DLD1 (cell line): ENCODE data around the gene SMG7.

Experiments
- in situ Hi-C: cut with HindIII; loops from 2 replicates; pipeline ENCODE4 v1.10.0; 2017; ENCODE audit warnings: low sequenced_read_pairs

The SMG7 gene

DNA sequence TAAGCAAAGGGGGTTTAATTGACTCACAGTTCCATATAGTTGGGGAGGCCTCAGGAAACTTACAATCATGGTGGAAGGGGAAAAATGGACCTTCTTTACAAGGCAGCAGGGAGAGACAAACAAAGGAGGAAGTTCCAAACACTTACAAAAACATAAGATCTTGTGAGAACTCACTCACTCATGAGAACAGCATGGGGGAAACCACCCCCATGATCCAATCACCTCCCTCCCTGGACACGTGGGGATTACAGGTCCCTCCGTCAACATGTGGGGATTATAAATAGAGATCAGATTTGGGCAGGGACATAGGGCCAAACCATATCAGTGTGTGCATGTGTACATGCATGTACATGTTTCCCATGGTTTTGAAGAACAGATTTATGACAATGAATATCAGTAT lies 5.5 kb upstream of the SMG7 start:
- in situ Hi-C loops, result no loop called here

DNA sequence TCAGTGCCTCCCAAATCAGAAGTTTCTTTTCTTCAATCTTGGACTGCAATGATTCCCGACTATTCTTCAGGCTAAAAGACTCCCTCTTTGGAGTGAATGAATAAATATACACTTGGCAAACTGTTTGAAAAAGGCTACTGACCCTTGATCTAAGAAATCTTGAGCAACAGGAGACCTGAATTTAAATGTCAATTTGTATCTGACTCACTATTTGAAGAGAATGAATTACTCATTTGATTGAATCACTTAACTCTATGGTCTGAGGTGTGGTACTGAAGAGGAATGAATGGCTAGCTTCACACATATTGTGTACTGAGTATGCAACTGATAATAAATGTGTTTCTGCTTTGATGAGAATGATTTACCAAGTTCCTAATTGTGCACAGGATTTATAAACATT lies 4.6 kb upstream of the SMG7 start:
- in situ Hi-C loops, result no loop called here

DNA sequence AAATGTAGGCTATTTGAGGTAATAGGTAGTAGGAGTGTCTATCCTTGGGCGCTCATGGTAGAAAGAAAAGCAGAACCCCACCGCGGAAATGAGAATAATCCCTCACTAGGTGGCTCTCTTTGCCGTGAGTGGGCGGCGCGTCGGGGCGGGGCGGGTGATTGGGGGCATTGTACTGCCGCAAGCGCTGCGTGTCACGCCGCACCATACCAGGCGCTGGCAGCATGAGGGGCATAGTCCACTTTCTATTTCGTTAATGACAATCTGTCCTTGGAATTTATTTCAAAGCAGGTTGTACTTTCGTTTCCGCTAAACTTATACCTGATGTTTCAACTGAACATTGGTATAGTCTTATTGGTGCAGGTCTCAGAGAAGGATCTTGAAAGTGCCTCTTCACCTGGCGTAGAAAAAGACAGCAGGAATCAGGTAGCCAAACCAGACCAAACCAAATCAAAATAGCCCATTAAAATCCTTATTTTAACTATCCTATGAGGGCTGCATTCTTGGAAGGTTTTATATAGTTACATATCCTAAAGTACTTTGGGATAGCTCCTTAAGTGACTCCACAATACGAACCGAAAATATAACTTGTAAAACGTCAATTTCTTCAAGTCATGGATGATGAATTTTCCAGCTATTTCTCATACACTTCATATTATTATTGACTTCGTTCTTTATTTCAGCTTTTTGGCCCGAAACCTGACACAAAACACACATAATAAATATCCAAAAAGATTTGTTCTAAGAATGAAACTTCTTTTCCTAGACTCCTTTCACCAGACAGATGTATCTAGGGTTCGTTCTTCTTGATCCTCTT lies 1.9 kb upstream of the SMG7 start:
- in situ Hi-C loops, result no loop called here

DNA sequence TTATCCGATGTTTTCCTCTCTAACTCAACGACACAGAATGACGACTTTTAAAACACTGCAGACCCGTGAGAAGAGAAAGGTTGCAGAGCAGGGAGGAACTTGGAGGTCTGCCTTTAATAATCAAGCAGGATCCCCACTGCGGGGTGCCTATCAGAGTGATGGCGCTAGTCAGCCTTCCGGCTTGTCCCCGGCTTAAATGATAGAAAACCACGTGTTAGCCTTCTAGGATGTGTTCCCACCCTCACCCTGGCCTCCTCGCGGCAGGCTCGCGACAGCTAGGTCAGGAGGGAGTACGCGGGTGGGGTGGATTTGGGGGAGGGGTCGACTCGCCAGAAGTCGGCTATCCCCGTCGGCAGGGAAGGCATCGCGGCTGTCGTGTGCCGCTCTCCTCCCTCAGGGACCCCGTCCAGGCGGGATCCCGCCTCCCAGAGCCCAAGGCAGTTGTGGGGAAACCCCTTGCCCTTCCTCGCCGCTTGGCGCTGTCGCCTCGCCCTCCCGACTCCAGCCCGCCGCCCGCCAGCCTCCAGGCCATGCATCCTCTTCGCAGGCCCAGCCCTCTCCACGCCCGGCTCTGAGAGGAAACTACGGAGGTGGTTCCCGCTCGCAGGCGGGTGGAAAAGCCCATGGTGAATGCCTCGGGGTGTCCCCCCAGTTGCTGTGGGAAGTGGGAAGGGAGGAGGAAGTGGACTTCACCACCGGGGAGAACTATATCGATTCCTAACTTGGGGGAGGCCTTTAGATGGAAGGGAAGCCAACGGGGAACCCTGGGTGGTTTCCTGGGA lies 1.1 kb upstream of the SMG7 start:
- in situ Hi-C loops, result no loop called here

DNA sequence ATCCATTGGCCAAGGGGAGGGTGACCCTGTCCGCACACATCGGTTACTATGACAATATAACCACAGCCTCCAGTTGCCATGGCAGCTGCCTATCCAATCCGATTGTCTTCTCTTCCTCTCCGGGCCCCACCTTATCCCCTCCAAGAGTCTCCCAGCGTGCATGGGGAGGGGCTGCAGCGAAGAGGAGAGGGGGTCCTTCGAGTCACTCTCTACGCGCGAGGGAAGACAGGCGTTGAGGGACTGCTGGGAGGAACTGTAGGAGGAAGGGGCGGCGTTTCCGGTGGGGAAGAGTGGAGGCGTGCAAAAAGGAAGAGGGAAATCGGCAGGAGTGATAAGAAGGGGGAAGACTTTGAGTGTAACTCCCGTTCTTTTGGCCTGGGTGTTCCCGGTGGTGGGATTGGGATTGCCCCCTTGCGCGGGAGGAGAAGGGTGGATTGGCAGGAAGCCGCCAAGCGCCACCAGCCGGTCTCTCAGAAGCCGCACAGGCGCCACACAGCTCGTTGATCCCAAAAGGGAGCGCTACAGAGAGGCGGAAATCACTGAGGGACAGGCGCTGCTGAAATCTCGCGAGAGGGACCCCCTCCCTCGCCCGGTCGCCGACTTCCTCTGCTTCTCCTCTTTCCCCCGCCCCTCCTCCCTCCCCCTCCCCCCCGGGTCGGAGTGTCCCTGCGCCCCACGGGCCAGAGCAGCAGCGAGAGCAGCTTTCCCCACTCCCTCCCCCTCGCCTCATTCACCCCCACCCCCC lies 384 bp upstream of the SMG7 start:
- in situ Hi-C loops, result no loop called here

DNA sequence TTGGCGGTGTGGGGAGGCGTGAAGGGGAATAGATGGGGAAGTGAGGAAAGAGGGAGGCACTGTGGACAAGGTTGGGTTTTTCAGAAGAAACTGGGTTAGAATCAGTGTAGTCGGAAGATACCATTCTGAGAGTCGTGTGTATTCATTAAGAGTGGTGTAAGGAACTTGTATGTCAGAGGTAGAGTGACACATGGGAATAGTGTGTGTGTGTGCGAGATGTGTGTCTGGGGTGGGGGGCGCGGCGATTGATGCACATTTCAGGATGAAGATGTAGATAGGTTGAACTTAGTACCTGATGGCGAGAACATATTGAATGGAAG lies 878 bp downstream of the SMG7 start:
- in situ Hi-C loops, result no loop called here

DNA sequence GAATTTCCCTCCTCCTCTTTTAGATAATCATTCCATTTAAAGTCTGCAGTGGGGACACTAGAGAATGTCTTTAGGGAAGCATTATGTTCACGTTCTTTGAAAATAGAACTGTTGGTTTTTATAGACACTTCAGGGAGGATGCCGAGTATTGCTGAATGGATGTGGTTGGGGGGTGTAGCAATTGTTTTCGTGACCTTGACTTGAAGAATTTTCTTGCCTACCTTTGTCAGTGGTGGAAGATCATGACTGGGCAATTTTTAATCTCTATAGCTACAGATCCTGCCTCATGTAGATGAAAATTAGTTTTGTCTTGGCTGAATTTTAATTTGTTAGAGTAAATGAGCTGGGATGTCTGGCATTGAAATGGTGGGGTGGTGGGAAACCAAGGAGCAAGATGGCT lies 3.8 kb downstream of the SMG7 start:
- in situ Hi-C loops, result no loop called here

DNA sequence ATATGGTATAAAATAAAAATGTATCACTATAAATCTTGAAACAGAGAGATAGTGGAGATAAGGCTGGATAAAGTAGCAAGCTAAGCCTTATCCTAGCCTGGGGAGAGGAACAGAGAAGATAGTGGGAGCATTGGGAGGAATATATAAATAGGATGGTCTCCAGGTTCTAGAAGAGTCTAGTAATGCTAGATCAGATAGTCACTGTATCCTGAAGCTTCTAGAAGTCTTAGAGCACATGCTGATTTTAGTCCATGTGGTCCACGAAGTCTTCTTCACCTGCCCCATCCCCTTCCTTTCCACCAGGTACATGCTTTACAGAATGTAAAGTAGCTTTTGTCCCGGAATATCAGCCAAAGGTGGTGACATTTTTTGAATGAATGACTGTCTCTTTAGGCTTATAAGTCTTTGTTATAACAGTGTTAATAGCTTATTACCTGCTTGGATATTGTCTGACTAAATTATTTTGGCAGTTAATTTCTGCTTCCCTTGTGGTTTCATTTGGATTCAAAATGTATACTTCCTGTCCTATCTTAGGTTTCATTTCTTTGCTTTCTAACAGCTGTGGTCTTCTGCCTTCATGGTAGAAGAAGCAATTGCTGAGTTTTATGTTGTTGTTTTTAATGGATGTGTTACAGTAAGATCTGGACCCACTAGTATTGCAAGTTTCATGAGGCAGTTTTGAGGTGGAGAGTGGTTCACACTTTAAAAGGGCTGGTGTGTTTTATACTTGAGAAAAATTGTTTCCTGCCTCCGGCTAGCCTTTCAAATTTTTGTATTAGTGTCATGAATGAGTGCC lies 5.9 kb downstream of the SMG7 start:
- in situ Hi-C loops, result no loop called here

DNA sequence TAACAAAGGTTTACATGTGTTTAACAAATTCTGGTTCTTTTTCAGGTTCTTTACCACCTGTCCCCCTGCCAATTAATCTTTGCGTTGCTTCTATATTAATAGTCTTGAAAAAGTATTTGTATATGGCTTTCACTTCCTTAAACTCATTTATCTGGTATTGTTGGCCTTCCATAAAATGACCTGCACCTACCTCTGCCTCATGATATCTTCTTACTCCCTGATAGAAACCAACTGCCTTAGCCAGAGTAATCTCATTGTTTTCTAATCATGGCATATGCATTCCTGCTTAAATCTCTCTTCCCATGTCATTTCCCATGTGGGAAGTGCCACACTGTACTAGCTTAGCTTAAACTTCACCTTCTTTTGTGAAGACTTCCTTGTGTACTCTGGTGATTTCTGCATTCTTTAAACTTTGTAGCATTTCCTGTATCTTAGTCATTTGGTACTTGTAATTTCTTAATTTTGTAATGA lies 8.7 kb downstream of the SMG7 start:
- in situ Hi-C loops, result no loop called here

DNA sequence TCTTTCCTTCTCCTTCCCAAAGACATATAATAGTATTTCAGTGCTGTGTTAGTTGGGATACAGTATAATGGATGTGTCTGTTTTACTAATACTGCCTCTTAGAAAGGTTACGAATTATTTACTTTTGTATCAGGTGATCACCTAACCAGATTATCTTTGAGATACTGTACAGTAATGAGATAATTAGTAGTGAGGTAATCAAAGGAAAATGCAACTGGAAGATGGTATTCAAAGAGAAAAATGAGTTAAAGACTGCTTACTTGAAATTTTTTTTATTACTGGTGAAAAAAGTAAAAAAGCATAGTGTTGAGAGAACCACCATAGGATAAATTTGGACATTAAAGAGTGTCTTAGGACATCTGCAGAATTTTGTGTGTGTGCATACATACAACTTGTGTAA lies 10.9 kb downstream of the SMG7 start:
- in situ Hi-C loops, result no loop called here

DNA sequence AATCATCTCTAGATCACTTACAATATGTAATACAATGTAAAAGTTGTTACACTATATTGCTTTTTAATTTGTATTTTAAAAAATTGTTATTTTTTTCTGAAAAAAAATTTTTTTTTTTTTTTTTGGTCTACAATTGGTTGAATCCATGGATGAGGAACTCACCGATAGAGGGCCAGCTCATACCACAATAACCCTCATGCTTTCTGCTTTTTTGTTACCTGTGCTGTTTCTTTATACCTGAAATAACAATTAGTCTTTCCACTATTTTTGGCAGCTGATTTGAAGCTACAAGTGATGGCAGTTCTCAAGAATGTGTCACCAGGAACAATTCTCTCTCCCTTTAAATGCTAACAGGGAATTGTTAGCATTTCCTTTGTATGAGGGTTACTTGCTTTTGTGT lies 12.0 kb downstream of the SMG7 start:
- in situ Hi-C loops, result no loop called here

DNA sequence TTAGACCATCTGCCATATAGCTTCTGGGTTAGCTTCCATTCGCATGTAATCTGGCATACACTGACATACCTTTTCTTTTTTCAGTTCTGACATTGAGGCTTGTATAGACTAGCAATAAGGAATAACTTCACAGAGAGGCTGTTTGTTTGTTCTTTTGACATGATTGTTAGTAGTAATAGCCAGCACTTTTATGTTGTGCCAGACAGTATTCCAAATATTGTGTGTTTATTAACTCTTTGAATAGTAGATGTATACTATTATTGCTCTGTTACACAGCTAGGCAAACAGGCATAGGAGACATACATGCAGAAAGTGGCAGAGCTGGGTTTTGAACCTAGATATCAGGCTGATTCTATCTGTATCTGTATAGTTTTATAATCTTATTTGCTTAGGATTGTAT lies 12.6 kb downstream of the SMG7 start:
- in situ Hi-C loops, result no loop called here

DNA sequence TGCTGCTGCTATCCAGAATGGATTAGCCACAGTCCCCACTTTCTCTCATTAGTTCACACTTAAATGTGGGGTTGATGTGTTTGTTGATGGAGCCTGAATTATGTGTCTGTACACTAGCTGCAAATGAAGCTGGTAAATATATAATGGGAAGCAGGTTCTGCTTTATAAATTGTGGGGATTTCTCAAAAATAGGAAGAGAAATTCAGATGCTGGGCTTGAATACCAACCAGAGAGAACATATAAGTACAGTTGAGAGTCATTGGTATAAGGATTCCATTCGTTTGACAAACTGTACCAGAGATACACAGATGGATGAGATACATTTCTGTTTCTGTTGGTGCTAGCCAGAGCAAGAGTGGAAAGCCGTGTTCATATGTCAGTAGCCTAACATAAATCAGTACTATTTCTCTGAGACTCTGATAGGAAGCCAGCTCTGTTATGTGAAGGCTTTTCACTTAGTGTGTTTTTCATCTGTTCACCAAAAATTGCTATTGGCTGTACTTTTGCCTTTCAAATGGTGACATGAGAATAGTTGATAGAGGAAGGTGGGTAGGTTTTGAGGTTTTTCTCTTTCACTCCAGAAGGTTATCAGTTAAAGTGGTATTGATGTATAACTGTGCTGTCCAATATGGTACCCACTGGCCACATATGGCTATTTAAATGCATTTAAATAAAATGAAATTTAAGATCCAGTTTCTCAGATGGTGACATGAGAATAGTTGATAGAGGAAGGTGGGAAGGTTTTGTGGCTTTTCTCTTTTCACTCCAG lies 15.6 kb downstream of the SMG7 start:
- in situ Hi-C loops, result no loop called here

DNA sequence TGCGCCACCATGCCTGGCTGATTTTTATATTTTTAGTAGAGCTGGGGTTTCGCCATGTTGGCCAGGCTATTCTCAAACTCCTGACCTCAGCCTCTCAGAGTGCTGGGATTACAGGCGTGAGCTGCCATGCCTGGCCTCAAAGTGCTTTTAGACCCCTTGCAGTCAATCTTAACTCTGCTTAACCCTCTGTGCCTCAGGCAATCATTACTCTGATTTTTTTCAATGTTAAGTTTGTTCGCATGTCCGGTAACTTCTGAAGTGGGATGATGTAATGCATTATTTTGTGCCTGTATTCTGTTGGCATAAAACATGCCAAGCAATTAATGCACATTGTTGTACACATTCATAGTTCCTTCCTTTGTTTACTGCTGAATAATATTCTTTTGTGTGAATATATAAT lies 18.6 kb downstream of the SMG7 start:
- in situ Hi-C loops, result no loop called here

DNA sequence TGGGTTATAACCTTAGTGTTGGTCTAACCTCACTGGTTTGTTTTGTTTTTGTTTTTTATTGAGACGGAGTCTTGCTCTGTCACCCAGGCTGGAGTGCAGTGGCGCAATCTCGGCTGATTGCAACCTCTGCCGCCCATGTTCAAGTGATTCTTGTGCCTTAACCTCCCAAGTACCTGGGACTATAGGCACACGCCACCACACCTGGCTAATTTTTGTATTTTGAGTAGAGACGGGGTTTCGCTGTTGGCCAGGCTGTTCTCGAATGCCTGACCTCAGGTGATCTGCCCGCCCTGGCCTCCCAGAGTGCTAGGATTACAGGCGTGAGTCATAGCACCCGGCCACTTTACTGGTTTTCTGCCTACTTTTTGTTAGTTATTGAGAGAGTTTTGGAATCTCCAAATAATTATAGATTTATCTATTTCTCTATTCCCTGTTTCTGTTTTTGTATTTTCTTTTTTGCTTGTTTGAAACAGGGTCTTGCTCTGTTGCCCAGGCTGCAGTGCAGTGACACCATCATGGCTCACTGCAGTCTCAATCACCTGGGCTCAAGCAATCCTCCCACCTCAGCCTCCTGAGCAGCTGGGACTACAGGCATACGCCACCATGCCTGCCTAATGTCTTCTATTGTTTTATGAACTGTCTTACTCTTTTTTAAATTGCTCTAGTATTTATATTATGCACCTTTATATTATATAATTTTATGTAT lies 21.4 kb downstream of the SMG7 start:
- in situ Hi-C loops, result no loop called here

DNA sequence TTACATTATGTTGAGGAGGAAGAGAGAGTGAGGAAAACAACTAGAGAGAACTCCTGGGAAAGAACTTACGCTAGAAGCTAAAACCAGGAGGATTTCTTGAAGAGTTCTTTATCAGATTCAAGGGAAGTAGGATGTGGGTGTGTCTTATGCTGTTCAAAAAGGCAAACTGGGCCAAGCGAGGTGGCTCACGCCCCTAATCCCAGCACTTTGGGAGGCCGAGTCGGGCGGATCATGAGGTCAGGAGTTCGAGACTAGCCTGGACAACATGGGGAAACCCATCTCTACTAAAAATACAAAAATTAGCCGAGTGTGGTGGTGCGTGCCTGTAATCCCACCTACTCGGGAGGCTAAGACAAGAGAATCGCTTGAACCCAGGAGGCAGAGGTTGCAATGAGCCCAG lies 23.1 kb downstream of the SMG7 start:
- in situ Hi-C loops, result no loop called here

DNA sequence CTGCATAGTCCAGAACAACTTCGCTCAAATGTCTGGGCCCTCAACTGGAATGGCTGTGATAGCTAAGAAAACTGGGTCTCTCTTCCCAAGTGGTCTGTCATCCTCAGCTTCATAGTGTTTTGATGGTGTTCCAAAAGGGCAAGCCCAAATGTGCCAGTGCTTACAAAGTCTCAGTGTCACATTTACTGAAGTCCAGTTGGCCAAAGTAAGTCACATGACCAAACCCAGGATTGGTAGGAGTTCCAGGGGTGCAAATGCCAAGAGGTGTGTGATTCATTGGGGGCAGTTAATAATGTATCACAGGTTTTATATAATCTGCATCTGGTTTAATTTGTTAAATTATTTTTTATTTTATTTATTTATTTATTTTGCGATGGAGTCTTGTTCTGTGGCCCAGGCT lies 24.9 kb downstream of the SMG7 start:
- in situ Hi-C loops, result no loop called here

DNA sequence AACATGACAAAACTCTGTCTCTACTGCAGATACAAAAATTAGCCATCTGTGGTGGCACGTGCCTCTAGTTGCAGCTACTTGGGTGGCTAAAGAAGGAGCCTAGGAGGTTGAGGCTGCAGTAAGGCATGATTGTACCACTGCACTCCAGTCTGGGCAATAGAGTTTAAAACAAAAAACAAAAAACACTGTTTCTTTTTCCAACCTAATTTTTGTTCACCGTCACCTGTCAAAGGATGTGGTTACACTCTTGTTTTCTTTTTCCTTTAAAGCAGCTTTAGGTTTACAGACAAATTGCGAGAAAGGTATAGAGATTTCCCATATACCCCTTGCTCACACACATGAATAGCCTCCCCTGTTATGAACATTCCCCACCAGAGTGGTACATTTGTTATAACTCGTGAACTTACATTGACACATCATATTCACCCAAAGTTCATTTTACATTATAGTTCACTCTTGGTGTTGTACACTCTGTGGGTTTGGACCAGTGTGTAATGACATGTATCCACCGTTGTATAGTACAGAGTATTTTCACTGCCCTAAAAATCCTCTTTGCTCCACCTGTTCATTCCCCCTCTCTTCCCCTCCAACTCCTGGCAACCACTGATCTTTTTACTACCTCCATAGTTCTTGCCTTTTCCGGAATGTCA lies 26.2 kb downstream of the SMG7 start:
- in situ Hi-C loops, result no loop called here

DNA sequence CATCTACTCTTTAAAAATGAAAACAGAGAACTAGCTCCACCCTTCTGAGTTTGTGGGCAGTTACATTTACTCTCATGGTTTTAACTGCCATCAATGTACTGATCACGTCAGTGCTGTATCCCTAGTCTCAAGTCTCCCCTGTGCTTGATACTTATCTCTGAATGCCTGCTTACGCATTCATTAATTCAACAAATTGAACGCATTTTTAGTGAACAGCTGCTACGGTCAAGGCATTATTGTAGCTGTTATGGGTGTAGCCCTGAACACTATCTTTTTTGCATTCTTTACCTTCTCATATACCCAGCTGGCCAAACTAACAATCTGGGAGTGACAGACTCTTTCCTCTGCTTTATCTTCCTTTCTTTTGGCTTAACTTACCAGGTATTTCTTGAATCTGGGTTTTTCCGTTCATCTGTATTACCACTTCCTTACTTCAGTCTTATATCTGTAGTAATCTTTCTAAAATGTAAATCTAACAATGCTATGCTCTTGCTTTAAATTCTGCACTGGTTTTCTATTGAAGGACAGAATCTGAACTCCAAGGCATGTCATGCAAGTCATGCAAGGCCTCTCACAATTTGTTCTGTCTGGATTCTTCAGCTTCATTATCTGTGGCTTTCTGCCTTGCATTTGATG lies 33.3 kb downstream of the SMG7 start:
- in situ Hi-C loops, result no loop called here
